Activated naive CD4-positive, alpha-beta T cell treated with anti-CD3 and anti-CD28 coated beads, Interleukin-2, amount 50 U/mL, for 72 hours (primary cell): Measurements from ENCODE around the gene TSKU. TPM values are rescaled to one million over a fixed set of nuclear protein-coding genes. Genes with fewer than 3 reads are reported as not detected.
"Not testable (repeated sequence)": the region's sequence is repeated elsewhere in the genome, so short reads cannot be mapped to it uniquely, and the experiment has no call there.

Experiments
- ATAC-seq, 2 donors: fragments of 150-1000 bp; cut with Tn5 transposase; 2 replicates each; pipeline ENCODE4 v1.10.0; 2021; ENCODE audit warnings: mild to moderate bottlenecking in 2 of 2, moderate library complexity in 2 of 2
- DNase-seq, 2 donors: peaks; one replicate each; pipeline ENCODE4 v3.0.0; 2021 to 2022; ENCODE audit warnings: low spot score in 2 of 2
- H3K27ac Mint-ChIP-seq, 2 donors: one replicate each; pipeline ENCODE4 v1.8.0; 2022; ENCODE audit warnings: mild to moderate bottlenecking in 2 of 2, mixed read lengths in 2 of 2
- H3K36me3 Mint-ChIP-seq, 2 donors: one replicate each; pipeline ENCODE4 v1.8.0; 2022; ENCODE audit warnings: mixed read lengths in 2 of 2
- H3K9me3 Mint-ChIP-seq, 2 donors: one replicate each; pipeline ENCODE4 v1.8.0; 2022; ENCODE audit warnings: mixed read lengths in 2 of 2
- total RNA-seq, 2 donors: library from RNA; stranded (reverse); gene quantifications; one replicate each; pipeline ENCODE4 v1.2.3, GENCODE V29; 2022

TSKU gene
- total RNA-seq, 2 donors from 2014 or later, result 17.3 TPM; not detected in 1

GRCh38 chr11:76791002-76791770 is 8.0 kb downstream of the TSKU start:
- DNase-seq, H3K27ac Mint-ChIP-seq, ATAC-seq, H3K36me3 Mint-ChIP-seq, H3K9me3 Mint-ChIP-seq: not testable (repeated sequence)

- Mint-ChIP-seq H3K9me3 (peaks cover 0 to 9% of the 10 kb centered on the region in 2 donors), H3K36me3 (peaks cover 0 to 6% of the 10 kb centered on the region in 2 donors), H3K27ac (no peak overlapping the region)
- DNase-seq (no peak), ATAC-seq (no peak)
Measured at GRCh38 chr11:76791861-76792260, 8.7 kb downstream of the TSKU start.

DNA sequence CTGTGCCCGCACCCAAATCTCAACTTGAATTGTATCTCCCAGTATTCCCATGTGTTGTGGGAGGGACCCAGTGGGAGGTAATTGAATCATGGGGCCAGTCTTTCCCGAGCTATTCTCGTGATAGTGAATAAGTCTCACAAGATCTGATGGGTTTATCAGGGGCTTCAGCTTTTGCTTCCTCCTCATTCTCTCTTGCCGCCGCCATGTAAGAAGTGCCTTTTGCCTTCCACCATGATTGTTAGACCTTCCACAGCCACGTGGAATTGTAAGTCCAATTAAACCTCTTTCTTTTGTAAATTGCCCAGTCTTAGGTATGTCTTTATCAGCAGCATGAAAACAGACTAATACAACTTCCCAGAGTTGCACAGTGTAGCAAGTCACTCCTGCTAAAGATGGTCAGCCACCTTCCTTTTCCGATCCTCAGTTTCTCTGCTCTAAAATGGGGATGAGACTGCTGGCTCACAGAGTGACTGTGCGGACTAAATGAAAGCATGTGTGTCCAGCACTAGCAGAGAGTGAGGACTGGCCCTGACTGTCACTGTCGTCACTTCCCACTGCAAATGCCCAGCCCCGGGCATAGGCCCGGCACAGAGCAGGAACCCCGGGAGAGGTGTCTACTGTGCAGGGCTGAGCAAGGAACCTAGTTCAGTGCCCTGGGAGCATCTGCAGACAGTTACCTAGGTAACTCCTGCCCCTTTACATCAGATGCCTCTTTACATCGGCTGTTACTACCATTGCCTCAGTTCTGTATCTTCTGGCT is 9.5 kb downstream of the TSKU start:
- no peak overlapping the region for H3K27ac Mint-ChIP-seq
- ATAC-seq (no peak), DNase-seq (no peak)
- peaks cover 0 to 9% of the 10 kb centered on the region in 2 donors for H3K9me3 Mint-ChIP-seq
- H3K36me3 Mint-ChIP-seq, result peaks cover 0 to 6% of the 10 kb centered on the region in 2 donors

DNA sequence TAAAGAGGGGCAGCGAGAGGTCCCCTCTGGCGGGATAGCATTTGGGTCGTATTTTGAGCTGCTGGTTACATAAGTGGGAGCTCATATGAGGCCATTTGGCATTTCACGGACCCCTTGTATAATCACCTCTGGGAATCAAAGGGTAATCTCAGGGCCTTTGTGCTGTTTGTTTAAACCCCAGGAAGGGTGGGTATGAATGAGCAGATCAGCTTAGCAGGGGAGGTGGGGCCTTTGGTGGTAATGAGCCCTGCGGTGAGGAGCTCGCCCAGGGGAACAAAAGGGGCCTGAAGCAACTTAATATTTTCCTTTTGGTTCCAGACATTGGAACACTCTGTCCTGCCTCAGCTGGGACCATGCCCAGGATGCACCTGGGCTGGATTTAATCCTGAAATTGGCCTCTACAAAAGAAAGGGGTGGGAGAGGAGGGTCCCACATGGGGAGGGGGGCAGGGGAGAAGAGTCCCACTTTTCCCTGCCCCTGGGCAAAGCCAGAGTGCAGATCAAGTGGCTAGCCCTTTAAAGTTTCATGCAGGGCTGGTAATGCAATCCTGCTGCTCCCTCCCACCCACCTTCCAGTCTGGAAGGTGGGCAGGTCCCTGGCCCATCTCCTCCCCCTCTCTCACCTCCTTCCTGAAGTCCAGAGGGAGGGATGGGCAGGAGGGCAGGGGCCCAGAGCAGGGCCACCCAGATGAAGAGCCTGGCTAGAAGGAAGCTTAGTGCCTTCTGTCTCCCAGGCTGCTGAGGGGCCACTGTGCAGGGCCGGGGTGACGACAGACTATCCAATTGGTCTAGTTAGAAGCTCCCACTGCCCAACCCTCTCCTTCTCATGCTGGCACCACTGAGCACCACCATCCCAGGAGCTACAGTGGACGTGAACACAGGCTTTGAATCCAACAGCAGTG is 10.5 kb downstream of the TSKU start:
- peaks cover 0 to 6% of the 10 kb centered on the region in 2 donors for H3K36me3 Mint-ChIP-seq
- no peak overlapping the region for H3K27ac Mint-ChIP-seq
- no peak for DNase-seq
- H3K9me3 Mint-ChIP-seq, result peaks cover 0 to 9% of the 10 kb centered on the region in 2 donors
- no peak for ATAC-seq

DNA sequence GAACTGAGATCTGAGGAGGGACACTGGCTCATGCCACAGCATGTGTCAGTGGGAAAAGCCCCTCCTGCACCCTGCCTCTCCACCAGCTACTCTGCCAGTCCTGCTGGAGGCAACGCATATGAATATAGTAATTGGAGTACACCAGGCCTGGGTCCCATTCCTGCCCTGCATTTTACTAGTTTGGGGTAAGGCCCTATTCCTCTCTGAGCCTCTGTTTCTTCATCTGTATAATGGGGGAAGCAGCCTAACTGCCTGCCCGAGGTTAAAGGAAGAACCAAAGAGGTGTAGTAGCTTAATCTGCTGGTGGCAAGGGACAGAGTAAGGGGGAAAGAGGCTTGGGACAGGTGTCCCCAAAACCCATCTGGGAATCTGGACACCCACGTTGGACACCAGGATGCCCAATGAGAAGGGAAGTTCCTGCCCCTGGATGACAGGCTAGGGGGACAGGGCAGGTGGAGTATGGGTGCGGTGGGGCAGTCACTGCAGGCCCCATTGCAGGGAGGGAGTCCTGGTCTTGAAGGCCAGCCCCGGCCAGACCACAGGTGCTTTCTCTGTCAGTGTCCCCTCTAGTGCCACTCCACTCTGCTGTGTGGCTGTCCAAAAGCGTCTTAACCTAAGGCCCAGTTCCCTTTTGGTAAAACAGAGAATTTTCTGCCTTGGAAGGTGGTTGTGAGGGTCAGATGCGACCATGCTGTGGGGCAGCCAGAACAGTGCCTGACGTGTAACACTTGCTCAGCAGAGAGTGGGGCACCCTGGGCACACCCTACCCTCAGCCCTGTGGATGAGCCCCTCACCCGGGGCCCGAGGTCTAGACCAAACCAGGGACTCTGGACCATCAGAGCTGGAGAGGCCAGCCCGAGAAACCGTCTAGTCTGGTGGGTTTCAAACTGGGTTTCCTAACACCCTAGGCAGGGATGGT is 11.5 kb downstream of the TSKU start:
- Mint-ChIP-seq H3K36me3 (peaks cover 0 to 6% of the 10 kb centered on the region in 2 donors), H3K27ac (no peak overlapping the region), H3K9me3 (peaks cover 0 to 9% of the 10 kb centered on the region in 2 donors)
- no peak for DNase-seq
- no peak for ATAC-seq

DNA sequence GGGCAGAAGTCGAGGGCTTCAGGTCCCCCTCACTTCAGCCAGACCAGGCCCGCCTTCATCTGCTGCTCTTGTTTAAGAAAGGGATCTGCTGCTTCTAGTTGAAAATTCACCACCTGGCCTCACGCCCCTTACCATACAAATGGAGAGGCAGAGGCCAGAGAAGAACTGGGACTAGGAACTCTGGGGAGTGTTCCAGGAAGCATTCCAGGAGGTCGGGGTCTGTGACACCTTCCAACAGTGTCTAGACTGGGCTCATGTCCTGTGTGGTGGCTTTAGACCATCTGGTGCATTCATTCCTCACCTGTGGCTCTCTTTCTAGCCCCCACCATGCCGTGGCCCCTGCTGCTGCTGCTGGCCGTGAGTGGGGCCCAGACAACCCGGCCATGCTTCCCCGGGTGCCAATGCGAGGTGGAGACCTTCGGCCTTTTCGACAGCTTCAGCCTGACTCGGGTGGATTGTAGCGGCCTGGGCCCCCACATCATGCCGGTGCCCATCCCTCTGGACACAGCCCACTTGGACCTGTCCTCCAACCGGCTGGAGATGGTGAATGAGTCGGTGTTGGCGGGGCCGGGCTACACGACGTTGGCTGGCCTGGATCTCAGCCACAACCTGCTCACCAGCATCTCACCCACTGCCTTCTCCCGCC is 12.3 kb downstream of the TSKU start:
- DNase-seq (no peak), ATAC-seq (no peak)
- H3K36me3 Mint-ChIP-seq, result peaks cover 0 to 6% of the 10 kb centered on the region in 2 donors
- H3K27ac Mint-ChIP-seq, result no peak overlapping the region
- peaks cover 0 to 9% of the 10 kb centered on the region in 2 donors for H3K9me3 Mint-ChIP-seq

GRCh38 chr11:76795936-76796441 is 12.8 kb downstream of the TSKU start:
- ATAC-seq (no peak), DNase-seq (no peak)
- Mint-ChIP-seq H3K36me3 (peaks cover 0 to 6% of the 10 kb centered on the region in 2 donors), H3K27ac (no peak overlapping the region), H3K9me3 (peaks cover 0 to 9% of the 10 kb centered on the region in 2 donors)

DNA sequence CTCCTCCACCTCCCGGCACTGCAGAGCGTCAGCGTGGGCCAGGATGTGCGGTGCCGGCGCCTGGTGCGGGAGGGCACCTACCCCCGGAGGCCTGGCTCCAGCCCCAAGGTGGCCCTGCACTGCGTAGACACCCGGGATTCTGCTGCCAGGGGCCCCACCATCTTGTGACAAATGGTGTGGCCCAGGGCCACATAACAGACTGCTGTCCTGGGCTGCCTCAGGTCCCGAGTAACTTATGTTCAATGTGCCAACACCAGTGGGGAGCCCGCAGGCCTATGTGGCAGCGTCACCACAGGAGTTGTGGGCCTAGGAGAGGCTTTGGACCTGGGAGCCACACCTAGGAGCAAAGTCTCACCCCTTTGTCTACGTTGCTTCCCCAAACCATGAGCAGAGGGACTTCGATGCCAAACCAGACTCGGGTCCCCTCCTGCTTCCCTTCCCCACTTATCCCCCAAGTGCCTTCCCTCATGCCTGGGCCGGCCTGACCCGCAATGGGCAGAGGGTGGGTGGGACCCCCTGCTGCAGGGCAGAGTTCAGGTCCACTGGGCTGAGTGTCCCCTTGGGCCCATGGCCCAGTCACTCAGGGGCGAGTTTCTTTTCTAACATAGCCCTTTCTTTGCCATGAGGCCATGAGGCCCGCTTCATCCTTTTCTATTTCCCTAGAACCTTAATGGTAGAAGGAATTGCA is 13.5 kb downstream of the TSKU start:
- H3K36me3 Mint-ChIP-seq, result peaks cover 0 to 6% of the 10 kb centered on the region in 2 donors
- H3K27ac Mint-ChIP-seq, result no peak overlapping the region
- peaks cover 0 to 9% of the 10 kb centered on the region in 2 donors for H3K9me3 Mint-ChIP-seq
- DNase-seq (no peak), ATAC-seq (no peak)

DNA sequence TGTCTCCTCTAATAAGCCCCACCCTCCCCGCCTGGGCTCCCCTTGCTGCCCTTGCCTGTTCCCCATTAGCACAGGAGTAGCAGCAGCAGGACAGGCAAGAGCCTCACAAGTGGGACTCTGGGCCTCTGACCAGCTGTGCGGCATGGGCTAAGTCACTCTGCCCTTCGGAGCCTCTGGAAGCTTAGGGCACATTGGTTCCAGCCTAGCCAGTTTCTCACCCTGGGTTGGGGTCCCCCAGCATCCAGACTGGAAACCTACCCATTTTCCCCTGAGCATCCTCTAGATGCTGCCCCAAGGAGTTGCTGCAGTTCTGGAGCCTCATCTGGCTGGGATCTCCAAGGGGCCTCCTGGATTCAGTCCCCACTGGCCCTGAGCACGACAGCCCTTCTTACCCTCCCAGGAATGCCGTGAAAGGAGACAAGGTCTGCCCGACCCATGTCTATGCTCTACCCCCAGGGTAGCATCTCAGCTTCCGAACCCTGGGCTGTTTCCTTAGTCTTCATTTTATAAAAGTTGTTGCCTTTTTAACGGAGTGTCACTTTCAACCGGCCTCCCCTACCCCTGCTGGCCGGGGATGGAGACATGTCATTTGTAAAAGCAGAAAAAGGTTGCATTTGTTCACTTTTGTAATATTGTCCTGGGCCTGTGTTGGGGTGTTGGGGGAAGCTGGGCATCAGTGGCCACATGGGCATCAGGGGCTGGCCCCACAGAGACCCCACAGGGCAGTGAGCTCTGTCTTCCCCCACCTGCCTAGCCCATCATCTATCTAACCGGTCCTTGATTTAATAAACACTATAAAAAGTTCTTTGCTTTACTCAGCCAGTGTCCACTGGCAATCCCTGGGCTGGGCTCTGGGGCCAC is 14.4 kb downstream of the TSKU start:
- H3K27ac Mint-ChIP-seq, result no peak overlapping the region
- H3K9me3 Mint-ChIP-seq, result peaks cover 0 to 3% of the 10 kb centered on the region in 2 donors
- H3K36me3 Mint-ChIP-seq, result peaks cover 0 to 4% of the 10 kb centered on the region in 2 donors
- ATAC-seq (no peak), DNase-seq (no peak)

GRCh38 chr11:76798202-76798581 is 15.0 kb downstream of the TSKU start:
- H3K36me3 Mint-ChIP-seq, result no peaks in the 10 kb centered on the region
- no peak for ATAC-seq
- H3K27ac Mint-ChIP-seq, result no peak overlapping the region
- no peaks in the 10 kb centered on the region for H3K9me3 Mint-ChIP-seq
- DNase-seq, result no peak

- H3K36me3 Mint-ChIP-seq, result no peaks in the 10 kb centered on the region
- H3K27ac Mint-ChIP-seq, result no peak overlapping the region
- ATAC-seq (no peak), DNase-seq (no peak)
- no peaks in the 10 kb centered on the region for H3K9me3 Mint-ChIP-seq
Measured at GRCh38 chr11:76798671-76799065, 15.5 kb downstream of the TSKU start.

- DNase-seq (peak; percentile 72 to 80), ATAC-seq (peak; percentile 77 to 84)
- Mint-ChIP-seq H3K27ac (no peak overlapping the region), H3K9me3 (no peaks in the 10 kb centered on the region), H3K36me3 (no peaks in the 10 kb centered on the region)
Measured at GRCh38 chr11:76799066-76799804, 16.1 kb downstream of the TSKU start.

- no peak for ATAC-seq
- no peak for DNase-seq
- H3K9me3 Mint-ChIP-seq, result no peaks in the 10 kb centered on the region
- no peak overlapping the region for H3K27ac Mint-ChIP-seq
- H3K36me3 Mint-ChIP-seq, result no peaks in the 10 kb centered on the region
Measured at GRCh38 chr11:76800466-76801200, 17.5 kb downstream of the TSKU start.
